KMS-11 (cell line): ENCODE results near the gene ZFP36.

Experiments used
- H2AFZ ChIP-seq: fragments of 200-600 bp; sonication (generic); 2 replicates; pipeline ENCODE4 v1.6.1; 2016; ENCODE audit warnings: antibody characterized with exemption, mixed run types, low read depth
- H3K27ac ChIP-seq: fragments of 200-600 bp; sonication (generic); 2 replicates; pipeline ENCODE4 v1.6.1; 2016; ENCODE audit warnings: mild to moderate bottlenecking, mixed run types
- H3K27me3 ChIP-seq: fragments of 200-600 bp; sonication (generic); 2 replicates; pipeline ENCODE4 v1.6.1; 2017; ENCODE audit warnings: mild to moderate bottlenecking, low read depth, mixed run types, moderate library complexity; ENCODE audit not compliant: insufficient read depth
- H3K36me3 ChIP-seq: fragments of 200-600 bp; sonication (generic); 2 replicates; pipeline ENCODE4 v1.6.1; 2017; ENCODE audit warnings: mild to moderate bottlenecking, mixed run types; ENCODE audit not compliant: insufficient read depth
- H3K4me1 ChIP-seq: fragments of 200-600 bp; sonication (generic); 2 replicates; pipeline ENCODE4 v1.6.1; 2016; ENCODE audit warnings: mild to moderate bottlenecking, low read depth, mixed run types; ENCODE audit not compliant: poor library complexity, severe bottlenecking
- H3K4me2 ChIP-seq: fragments of 200-600 bp; sonication (generic); 2 replicates; pipeline ENCODE4 v1.7.0; 2016; ENCODE audit warnings: mild to moderate bottlenecking, mixed run types
- H3K4me3 ChIP-seq: fragments of 200-600 bp; sonication (generic); IDR thresholded peaks from 2 replicates; pipeline ENCODE4 v1.6.1; 2017; ENCODE audit warnings: low read depth, low read length, mixed read lengths; ENCODE audit not compliant: insufficient read depth
- H3K79me2 ChIP-seq: fragments of 200-600 bp; sonication (generic); 2 replicates; pipeline ENCODE4 v1.6.1; 2016; ENCODE audit warnings: low read depth, mixed run types; ENCODE audit not compliant: insufficient read depth
- H3K9ac ChIP-seq: fragments of 200-600 bp; sonication (generic); 2 replicates; pipeline ENCODE4 v1.6.1; 2016; ENCODE audit warnings: mild to moderate bottlenecking, mixed run types
- H4K20me1 ChIP-seq: fragments of 200-600 bp; sonication (generic); 2 replicates; pipeline ENCODE4 v1.6.1; 2016; ENCODE audit warnings: mild to moderate bottlenecking, mixed run types; ENCODE audit not compliant: insufficient read depth
- TF ChIP-seq, protein P1 (sequence below): fragments of 200-600 bp; sonication (generic); conservative IDR thresholded peaks from 2 replicates; pipeline ENCODE4 v1.6.1; 2017; ENCODE audit warnings: low read depth, mild to moderate bottlenecking, antibody characterized with exemption, low read length, moderate library complexity, mixed read lengths

The ZFP36 gene

DNA sequence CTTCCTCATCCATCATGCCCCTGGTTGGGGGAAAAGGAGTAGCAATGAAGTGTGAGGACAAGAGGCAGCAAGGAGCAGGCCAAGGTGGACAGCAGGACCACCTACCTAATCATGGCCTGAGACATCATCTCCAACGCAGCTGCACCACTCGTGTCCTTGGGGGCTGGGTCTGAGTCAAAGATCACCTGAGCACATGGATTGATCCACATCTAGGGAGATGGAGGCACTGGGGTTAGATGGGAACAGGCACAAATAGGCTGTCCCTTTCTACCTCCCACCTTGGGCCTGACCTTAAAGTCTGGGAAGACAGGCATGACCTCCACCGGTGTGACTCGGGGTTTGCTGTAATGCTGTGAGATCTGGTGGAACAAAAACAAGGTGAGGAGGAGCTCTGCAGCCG lies 18.0 kb upstream of the ZFP36 start:
- Histone ChIP-seq H2AFZ (no peak overlapping the region), H3K4me1 (peaks cover 20% of the 10 kb centered on the region), H3K36me3 (0 out of 2 replicates have a peak, but pooled peaks cover 6% of the 10 kb centered on the region), H3K79me2 (peaks cover 31% of the 10 kb centered on the region), H3K4me2 (no peak overlapping the region), H3K27me3 (no peaks in the 10 kb centered on the region), H3K9ac (no peak overlapping the region), H4K20me1 (no peaks in the 10 kb centered on the region), H3K27ac (no peak overlapping the region), H3K4me3 (no peak overlapping the region)
- TF ChIP-seq, protein P1, sequence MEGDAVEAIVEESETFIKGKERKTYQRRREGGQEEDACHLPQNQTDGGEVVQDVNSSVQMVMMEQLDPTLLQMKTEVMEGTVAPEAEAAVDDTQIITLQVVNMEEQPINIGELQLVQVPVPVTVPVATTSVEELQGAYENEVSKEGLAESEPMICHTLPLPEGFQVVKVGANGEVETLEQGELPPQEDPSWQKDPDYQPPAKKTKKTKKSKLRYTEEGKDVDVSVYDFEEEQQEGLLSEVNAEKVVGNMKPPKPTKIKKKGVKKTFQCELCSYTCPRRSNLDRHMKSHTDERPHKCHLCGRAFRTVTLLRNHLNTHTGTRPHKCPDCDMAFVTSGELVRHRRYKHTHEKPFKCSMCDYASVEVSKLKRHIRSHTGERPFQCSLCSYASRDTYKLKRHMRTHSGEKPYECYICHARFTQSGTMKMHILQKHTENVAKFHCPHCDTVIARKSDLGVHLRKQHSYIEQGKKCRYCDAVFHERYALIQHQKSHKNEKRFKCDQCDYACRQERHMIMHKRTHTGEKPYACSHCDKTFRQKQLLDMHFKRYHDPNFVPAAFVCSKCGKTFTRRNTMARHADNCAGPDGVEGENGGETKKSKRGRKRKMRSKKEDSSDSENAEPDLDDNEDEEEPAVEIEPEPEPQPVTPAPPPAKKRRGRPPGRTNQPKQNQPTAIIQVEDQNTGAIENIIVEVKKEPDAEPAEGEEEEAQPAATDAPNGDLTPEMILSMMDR: no peak

GRCh38 chr19:39389631-39390414 lies 16.8 kb upstream of the ZFP36 start:
- Histone ChIP-seq H3K4me1 (peaks cover 20% of the 10 kb centered on the region), H3K27ac (peak overlapping the region; percentile 97; the same call in 1 of the 2 replicates)

DNA sequence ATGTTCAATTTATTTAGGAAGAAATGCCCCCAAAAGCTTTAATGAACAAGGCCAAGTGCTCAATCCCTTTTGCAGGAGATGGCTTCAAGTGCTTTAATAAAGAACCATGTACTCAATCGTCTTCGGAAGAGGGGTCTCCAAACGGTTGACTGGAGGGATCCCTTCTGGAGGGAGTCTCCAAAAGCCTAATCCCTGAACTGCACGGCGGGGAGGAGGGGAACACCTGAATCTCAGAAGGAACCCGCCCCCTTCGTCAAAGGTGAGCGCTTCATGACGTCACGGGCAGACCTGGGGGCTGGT lies 16.2 kb upstream of the ZFP36 start:
- Histone ChIP-seq H3K4me3 (peak overlapping the region; percentile 6), H3K36me3 (0 out of 2 replicates have a peak, but pooled peaks cover 6% of the 10 kb centered on the region)

More at GRCh38 chr19:39389631-39390414, 16.8 kb upstream of the ZFP36 start:
- TF ChIP-seq, protein P1: no peak
- Histone ChIP-seq H3K79me2 (peaks cover 32% of the 10 kb centered on the region), H2AFZ (no peak overlapping the region), H3K9ac (peak overlapping the region; percentile 99; the same call in 1 of the 2 replicates), H3K4me3 (peak overlapping the region; percentile 6), H3K27me3 (no peaks in the 10 kb centered on the region), H3K4me2 (peak overlapping the region; percentile 94), H3K36me3 (0 out of 2 replicates have a peak, but pooled peaks cover 6% of the 10 kb centered on the region), H4K20me1 (no peaks in the 10 kb centered on the region)

DNA sequence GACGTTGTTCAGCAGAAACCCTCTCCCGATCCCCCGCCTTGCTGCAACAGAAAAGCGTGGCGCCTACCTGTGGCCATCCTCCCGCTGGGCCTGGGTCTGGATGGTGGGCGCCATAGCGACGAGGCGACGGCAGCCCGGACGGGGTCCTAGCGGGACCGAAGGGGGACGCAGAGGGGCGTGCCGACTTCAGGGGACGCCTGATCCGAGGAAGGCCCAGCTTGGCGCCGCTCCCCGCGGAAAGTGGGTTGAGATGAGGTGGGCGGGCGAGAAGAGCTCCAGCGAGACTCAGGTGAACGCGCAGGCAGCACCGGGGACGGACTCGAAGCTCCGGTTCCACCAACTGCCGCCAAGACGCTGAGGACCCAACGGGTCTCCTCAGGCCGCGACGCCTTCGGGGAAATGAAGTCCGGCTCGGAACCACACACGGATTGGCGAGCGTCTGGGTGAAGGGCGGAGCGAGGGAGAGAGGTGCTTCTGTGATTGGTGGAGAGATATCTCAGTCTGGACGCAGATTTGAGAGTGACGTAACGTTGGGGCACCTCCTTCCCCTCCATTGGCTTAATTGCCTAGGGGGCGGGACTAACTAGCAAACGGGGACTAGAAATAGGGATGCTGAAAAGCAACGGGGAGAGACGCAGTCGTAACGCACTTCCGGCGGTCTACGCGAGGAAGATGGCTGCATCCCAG lies 15.8 kb upstream of the ZFP36 start, which contains the start of the genes MED29 and PAF1:
TSS of gene MED29 (plus strand) at position 628 of the 687 bp plus-strand sequence. CDS start at position 673, 45 bp downstream.
TSS of gene PAF1 (minus strand) at position 356 of the 687 bp plus-strand sequence. CDS start at position 114, 242 bp downstream.
- peaks cover 32% of the 10 kb centered on the region for H3K79me2 ChIP-seq

More for the DNA sequence above, 16.2 kb upstream of the ZFP36 start:
- H2AFZ ChIP-seq: peak overlapping the region; percentile 96
- H3K79me2 ChIP-seq: peaks cover 32% of the 10 kb centered on the region
- H3K4me2 ChIP-seq: peak overlapping the region; percentile 94
- H3K4me1 ChIP-seq: peaks cover 20% of the 10 kb centered on the region
- H3K27ac ChIP-seq: peak overlapping the region; percentile 97
- no peaks in the 10 kb centered on the region for H4K20me1 ChIP-seq
- peak overlapping the region; percentile 99 for H3K9ac ChIP-seq
- TF ChIP-seq, protein P1: no peak
- no peaks in the 10 kb centered on the region for H3K27me3 ChIP-seq

More for the DNA sequence above, 15.8 kb upstream of the ZFP36 start, which contains the start of the genes MED29 and PAF1:
- Histone ChIP-seq H3K4me1 (peaks cover 20% of the 10 kb centered on the region), H3K27ac (peak within 1 kb of the TSS; percentile 97), H3K9ac (peak within 1 kb of the TSS; percentile 99), H3K4me2 (peak within 1 kb of the TSS; percentile 94), H3K27me3 (no peaks in the 10 kb centered on the region), H3K36me3 (0 out of 2 replicates have a peak, but pooled peaks cover 6% of the 10 kb centered on the region), H2AFZ (peak within 1 kb of the TSS; percentile 96), H3K4me3 (peak within 1 kb of the TSS; percentile 62), H4K20me1 (no peaks in the 10 kb centered on the region)
- TF ChIP-seq, protein P1: no peak
